OCI-LY1 (cell line): ENCODE data around the gene CERS6.

Experiments
- H2AFZ ChIP-seq: fragments of 200-600 bp; sonication (generic), shearing (Covaris generic); 2 replicates; pipeline ENCODE4 v1.6.0; 2014; ENCODE audit warnings: antibody characterized with exemption, mild to moderate bottlenecking, low read length
- H3F3A ChIP-seq: fragments of 200-600 bp; sonication (generic), shearing (Covaris generic); 2 replicates; pipeline ENCODE4 v1.6.0; 2014; ENCODE audit warnings: mild to moderate bottlenecking, antibody characterized with exemption, low read length, moderate library complexity; ENCODE audit not compliant: insufficient read depth
- H3K27ac ChIP-seq: fragments of 200-600 bp; sonication (generic); 2 replicates; pipeline ENCODE4 v1.5.1; 2014; ENCODE audit warnings: low read length, mixed run types, mild to moderate bottlenecking, low read depth; ENCODE audit not compliant: poor library complexity, severe bottlenecking
- H3K27me3 ChIP-seq: fragments of 200-600 bp; sonication (generic); 2 replicates; pipeline ENCODE4 v1.6.0; 2014; ENCODE audit warnings: antibody characterized with exemption, mild to moderate bottlenecking, low read length, moderate library complexity; ENCODE audit not compliant: insufficient read depth
- H3K36me3 ChIP-seq: fragments of 200-600 bp; sonication (generic); 2 replicates; pipeline ENCODE4 v1.6.1; 2014; ENCODE audit warnings: mild to moderate bottlenecking, antibody characterized with exemption, low read length, moderate library complexity, mixed read lengths; ENCODE audit not compliant: insufficient read depth
- H3K4me1 ChIP-seq: fragments of 200-600 bp; sonication (generic); 2 replicates; pipeline ENCODE4 v1.5.1; 2014; ENCODE audit warnings: mild to moderate bottlenecking, low read length, moderate library complexity; ENCODE audit not compliant: insufficient read depth, severe bottlenecking
- H3K4me2 ChIP-seq: fragments of 200-600 bp; sonication (generic), shearing (Covaris generic); 2 replicates; pipeline ENCODE4 v1.6.1; 2014; ENCODE audit warnings: low read length
- H3K4me3 ChIP-seq: fragments of 200-600 bp; sonication (generic); 2 replicates; pipeline ENCODE4 v1.5.1; 2014; ENCODE audit warnings: low read length, low read depth, mild to moderate bottlenecking, mixed read lengths; ENCODE audit not compliant: poor library complexity, severe bottlenecking
- H3K79me2 ChIP-seq: fragments of 200-600 bp; shearing (Covaris generic); 2 replicates; pipeline ENCODE4 v1.6.1; 2016; ENCODE audit warnings: mixed run types, low read length, mixed read lengths; ENCODE audit not compliant: insufficient read depth
- H3K9ac ChIP-seq: fragments of 200-600 bp; sonication (generic), shearing (Covaris generic); 2 replicates; pipeline ENCODE4 v1.6.1; 2014; ENCODE audit warnings: mild to moderate bottlenecking, low read length, mixed read lengths
- H3K9me2 ChIP-seq: fragments of 200-600 bp; sonication (generic), shearing (Covaris generic); 2 replicates; pipeline ENCODE4 v1.6.1; 2014; ENCODE audit warnings: low read depth, mild to moderate bottlenecking, low read length, mixed read lengths
- H3K9me3 ChIP-seq: fragments of 200-600 bp; shearing (Covaris generic); 2 replicates; pipeline ENCODE4 v1.6.1; 2014; ENCODE audit warnings: low read length, mixed read lengths
- H4K20me1 ChIP-seq: fragments of 200-600 bp; sonication (generic), shearing (Covaris generic); 2 replicates; pipeline ENCODE4 v1.6.0; 2016; ENCODE audit warnings: mild to moderate bottlenecking, low read length; ENCODE audit not compliant: insufficient read depth
- CTCF ChIP-seq: fragments of 200-600 bp; sonication (generic), shearing (Covaris generic); IDR thresholded peaks from 2 replicates; pipeline ENCODE4 v1.5.1; 2017; ENCODE audit warnings: mild to moderate bottlenecking, antibody characterized with exemption, low read length, moderate library complexity, mixed read lengths
- EZH2 ChIP-seq: fragments of 200-600 bp; sonication (generic), shearing (Covaris generic); IDR thresholded peaks from 2 replicates; pipeline ENCODE4 v1.8.0; 2017; ENCODE audit warnings: borderline replicate concordance, mixed run types, mild to moderate bottlenecking, antibody characterized with exemption, low read length, moderate library complexity, mixed read lengths

CERS6 gene

GRCh38 chr2:168439536-168439935, 16.5 kb upstream of the CERS6 start:
- no peak for TF ChIP-seq CTCF
- TF ChIP-seq EZH2, result no peak
- Histone ChIP-seq H3K79me2 (no peaks in the 10 kb centered on the region), H3K9me2 (no peaks in the 10 kb centered on the region), H3K4me3 (no peak overlapping the region), H4K20me1 (no peaks in the 10 kb centered on the region), H3K27ac (no peak overlapping the region), H3K4me1 (no peaks in the 10 kb centered on the region), H3K4me2 (no peak overlapping the region), H3K36me3 (no peaks in the 10 kb centered on the region), H3F3A (no peaks in the 10 kb centered on the region), H3K9me3 (no peaks in the 10 kb centered on the region), H2AFZ (no peak overlapping the region), H3K27me3 (no peaks in the 10 kb centered on the region), H3K9ac (no peak overlapping the region)

- Histone ChIP-seq H3K9ac (no peak overlapping the region), H3K4me1 (no peaks in the 10 kb centered on the region)
Measured at GRCh38 chr2:168441214-168441872, 14.7 kb upstream of the CERS6 start.

GRCh38 chr2:168443818-168444217, 12.3 kb upstream of the CERS6 start:
- Histone ChIP-seq H4K20me1 (no peaks in the 10 kb centered on the region), H3K36me3 (no peaks in the 10 kb centered on the region), H3K4me1 (no peaks in the 10 kb centered on the region), H3K4me2 (no peak overlapping the region), H3K27ac (no peak overlapping the region), H3K9ac (no peak overlapping the region), H3K79me2 (no peaks in the 10 kb centered on the region), H3K4me3 (no peak overlapping the region), H3K9me3 (no peaks in the 10 kb centered on the region), H3F3A (no peaks in the 10 kb centered on the region), H2AFZ (no peak overlapping the region), H3K9me2 (no peaks in the 10 kb centered on the region), H3K27me3 (no peaks in the 10 kb centered on the region)
- TF ChIP-seq EZH2 (no peak), CTCF (no peak)

More at GRCh38 chr2:168441214-168441872, 14.7 kb upstream of the CERS6 start:
- H3K27ac ChIP-seq, result no peak overlapping the region
- H3K27me3 ChIP-seq, result no peaks in the 10 kb centered on the region
- H2AFZ ChIP-seq, result no peak overlapping the region
- no peaks in the 10 kb centered on the region for H3K9me3 ChIP-seq
- H3K79me2 ChIP-seq, result no peaks in the 10 kb centered on the region
- H3K9me2 ChIP-seq, result no peaks in the 10 kb centered on the region
- H3K4me3 ChIP-seq, result no peak overlapping the region
- no peak overlapping the region for H3K4me2 ChIP-seq
- no peaks in the 10 kb centered on the region for H4K20me1 ChIP-seq
- no peaks in the 10 kb centered on the region for H3F3A ChIP-seq
- no peaks in the 10 kb centered on the region for H3K36me3 ChIP-seq
- no peak for TF ChIP-seq EZH2
- no peak for TF ChIP-seq CTCF
